ENCODE results near the gene PTPRM. TPM values are rescaled to one million over a fixed set of nuclear protein-coding genes. Genes with fewer than 3 reads are reported as not detected.
A peak's percentile ranks its signal among the peaks of the same experiment; 100 is the strongest.
"Not testable (repeated sequence)": the region's sequence is repeated elsewhere in the genome, so short reads cannot be mapped to it uniquely, and the experiment has no call there.

PTPRM gene
- total RNA-seq, 1 donor from 2014 or later = 71.3 TPM

DNA sequence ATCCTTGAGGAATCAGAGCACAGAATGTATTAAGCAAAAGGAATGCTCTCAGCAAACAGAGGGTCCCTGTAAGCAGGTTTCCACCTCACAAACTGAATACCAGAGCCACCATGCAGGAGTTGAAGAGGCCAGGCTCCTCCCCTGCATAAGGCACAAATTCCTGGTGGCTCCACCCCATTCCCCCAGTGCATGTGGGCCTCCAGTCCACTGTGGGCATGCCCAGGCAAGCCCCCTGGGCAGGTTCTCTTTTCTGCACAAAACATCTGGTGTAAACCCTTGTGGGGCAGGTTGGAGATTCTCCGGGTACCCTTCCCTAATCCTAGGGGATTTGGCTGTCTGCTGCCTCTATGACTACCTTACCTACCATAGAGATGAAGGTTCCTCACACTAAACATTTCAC is 166.5 kb downstream of the PTPRM start:
- Mint-ChIP-seq H3K9me3 (no peaks in the 10 kb centered on the region), H3K36me3 (peaks cover 3% of the 10 kb centered on the region), H3K27ac (no peak overlapping the region), H3K27me3 (ENCODE audit: low read depth) (no peaks in the 10 kb centered on the region), H3K4me3 (no peak overlapping the region), H3K4me1 (peaks cover 45% of the 10 kb centered on the region)
- DNase-seq (ENCODE audit: low spot score in 2 of 2, unreplicated experiment in 2 of 2) = no peak
- TF ChIP-seq, protein P1, sequence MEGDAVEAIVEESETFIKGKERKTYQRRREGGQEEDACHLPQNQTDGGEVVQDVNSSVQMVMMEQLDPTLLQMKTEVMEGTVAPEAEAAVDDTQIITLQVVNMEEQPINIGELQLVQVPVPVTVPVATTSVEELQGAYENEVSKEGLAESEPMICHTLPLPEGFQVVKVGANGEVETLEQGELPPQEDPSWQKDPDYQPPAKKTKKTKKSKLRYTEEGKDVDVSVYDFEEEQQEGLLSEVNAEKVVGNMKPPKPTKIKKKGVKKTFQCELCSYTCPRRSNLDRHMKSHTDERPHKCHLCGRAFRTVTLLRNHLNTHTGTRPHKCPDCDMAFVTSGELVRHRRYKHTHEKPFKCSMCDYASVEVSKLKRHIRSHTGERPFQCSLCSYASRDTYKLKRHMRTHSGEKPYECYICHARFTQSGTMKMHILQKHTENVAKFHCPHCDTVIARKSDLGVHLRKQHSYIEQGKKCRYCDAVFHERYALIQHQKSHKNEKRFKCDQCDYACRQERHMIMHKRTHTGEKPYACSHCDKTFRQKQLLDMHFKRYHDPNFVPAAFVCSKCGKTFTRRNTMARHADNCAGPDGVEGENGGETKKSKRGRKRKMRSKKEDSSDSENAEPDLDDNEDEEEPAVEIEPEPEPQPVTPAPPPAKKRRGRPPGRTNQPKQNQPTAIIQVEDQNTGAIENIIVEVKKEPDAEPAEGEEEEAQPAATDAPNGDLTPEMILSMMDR (IDR thresholded peaks at IDR 0.05; ENCODE audit: unreplicated experiment) = no peak

DNA sequence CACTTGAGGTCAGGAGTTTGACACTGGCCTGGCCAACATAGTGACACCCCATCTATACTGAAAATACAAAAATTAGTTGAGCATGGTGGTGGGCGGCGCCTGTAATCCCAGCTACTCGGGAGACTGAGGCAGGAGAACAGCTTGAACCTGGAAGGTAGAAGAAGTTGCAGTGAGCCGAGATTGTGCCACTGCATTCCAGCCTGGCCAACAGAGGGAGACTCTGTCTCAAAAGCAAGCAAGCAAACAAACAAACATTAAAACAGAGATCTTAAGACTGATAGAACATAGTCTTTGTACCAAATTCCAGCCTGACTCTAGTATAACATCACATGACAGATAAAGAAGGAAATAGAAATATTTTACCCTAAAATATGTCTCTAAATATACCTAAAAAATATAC is 168.1 kb downstream of the PTPRM start:
- H3K4me3 Mint-ChIP-seq = no peak overlapping the region
- peaks cover 40% of the 10 kb centered on the region for H3K4me1 Mint-ChIP-seq
- H3K27ac Mint-ChIP-seq = no peak overlapping the region
- H3K36me3 Mint-ChIP-seq = peaks cover 3% of the 10 kb centered on the region
- no peaks in the 10 kb centered on the region for H3K27me3 Mint-ChIP-seq (ENCODE audit: low read depth)
- TF ChIP-seq, protein P1 (IDR thresholded peaks at IDR 0.05; ENCODE audit: unreplicated experiment) = no peak
- no peak for DNase-seq (ENCODE audit: low spot score in 2 of 2, unreplicated experiment in 2 of 2)
- no peaks in the 10 kb centered on the region for H3K9me3 Mint-ChIP-seq

- TF ChIP-seq, protein P1 (IDR thresholded peaks at IDR 0.05; ENCODE audit: unreplicated experiment) = no peak
- H3K36me3 Mint-ChIP-seq = peaks cover 3% of the 10 kb centered on the region
- H3K4me1 Mint-ChIP-seq = peaks cover 37% of the 10 kb centered on the region
- no peak for DNase-seq (ENCODE audit: low spot score in 2 of 2, unreplicated experiment in 2 of 2)
- no peaks in the 10 kb centered on the region for H3K9me3 Mint-ChIP-seq
- H3K27me3 Mint-ChIP-seq (ENCODE audit: low read depth) = no peaks in the 10 kb centered on the region
- no peak overlapping the region for H3K27ac Mint-ChIP-seq
- no peak overlapping the region for H3K4me3 Mint-ChIP-seq
Measured at GRCh38 chr18:7735626-7736175, 168.6 kb downstream of the PTPRM start.

DNA sequence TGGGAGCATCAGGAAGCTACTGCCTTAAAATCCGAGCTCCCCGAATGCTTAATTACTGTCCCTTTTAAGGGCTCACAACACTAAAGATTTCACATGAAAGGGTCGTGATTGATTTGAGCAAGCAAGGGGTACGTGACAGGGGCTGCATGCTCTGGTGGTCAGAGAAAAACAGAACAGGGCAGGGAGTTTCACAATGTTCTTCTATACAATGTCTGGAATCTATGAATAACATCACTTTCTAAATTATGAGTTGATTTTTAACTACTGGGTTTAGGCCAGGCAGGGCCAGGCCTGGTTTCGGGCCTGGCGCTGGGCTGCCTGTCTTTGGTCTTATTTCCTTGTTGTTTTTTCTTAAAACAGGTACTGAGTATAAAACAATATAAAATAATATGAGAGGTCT is 169.4 kb downstream of the PTPRM start:
- H3K27me3 Mint-ChIP-seq (ENCODE audit: low read depth); H3K9me3 Mint-ChIP-seq; H3K36me3 Mint-ChIP-seq; H3K4me3 Mint-ChIP-seq; DNase-seq (ENCODE audit: low spot score in 2 of 2, unreplicated experiment in 2 of 2); H3K27ac Mint-ChIP-seq: not testable (repeated sequence)
- H3K4me1 Mint-ChIP-seq = peaks cover 37% of the 10 kb centered on the region

- no peak overlapping the region for H3K4me3 Mint-ChIP-seq
- H3K27ac Mint-ChIP-seq = no peak overlapping the region
- H3K9me3 Mint-ChIP-seq = no peaks in the 10 kb centered on the region
- H3K27me3 Mint-ChIP-seq (ENCODE audit: low read depth) = no peaks in the 10 kb centered on the region
- no peak for DNase-seq (ENCODE audit: low spot score in 2 of 2, unreplicated experiment in 2 of 2)
- H3K4me1 Mint-ChIP-seq = peaks cover 45% of the 10 kb centered on the region
- peaks cover 3% of the 10 kb centered on the region for H3K36me3 Mint-ChIP-seq
- TF ChIP-seq, protein P1 (IDR thresholded peaks at IDR 0.05; ENCODE audit: unreplicated experiment) = no peak
Measured at GRCh38 chr18:7737550-7737949, 170.4 kb downstream of the PTPRM start.

DNA sequence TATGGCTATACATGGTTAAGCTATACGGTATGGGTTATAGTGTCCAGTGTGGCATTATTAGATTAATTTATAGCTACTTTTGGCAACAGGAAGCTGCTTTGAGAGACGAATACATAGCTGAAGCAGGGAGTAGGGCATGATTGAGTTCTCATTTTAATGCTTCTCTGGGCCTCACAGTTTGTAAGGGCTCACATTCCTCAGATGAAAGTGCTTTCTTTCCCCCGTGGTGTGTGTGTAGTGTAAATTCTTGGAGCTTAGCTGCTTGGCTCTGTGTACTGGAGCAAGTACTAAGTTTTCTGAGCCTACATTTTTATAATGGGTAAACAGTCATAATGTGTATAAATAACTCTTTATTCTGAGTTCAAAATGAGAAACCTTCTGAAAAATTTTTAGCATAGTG is 173.7 kb downstream of the PTPRM start:
- H3K9me3 Mint-ChIP-seq = peaks cover 10% of the 10 kb centered on the region
- DNase-seq (ENCODE audit: low spot score in 2 of 2, unreplicated experiment in 2 of 2) = no peak
- peaks cover 29% of the 10 kb centered on the region for H3K4me1 Mint-ChIP-seq
- H3K4me3 Mint-ChIP-seq = no peak overlapping the region
- H3K27ac Mint-ChIP-seq = peak overlapping the region; percentile 88
- H3K27me3 Mint-ChIP-seq (ENCODE audit: low read depth) = no peaks in the 10 kb centered on the region
- H3K36me3 Mint-ChIP-seq = peaks cover 9% of the 10 kb centered on the region
- TF ChIP-seq, protein P1 (IDR thresholded peaks at IDR 0.05; ENCODE audit: unreplicated experiment) = no peak
